Left ventricle myocardium superior (tissue), 1 donor: ENCODE measurements around the gene PTPRG. TPM values are rescaled to one million over a fixed set of nuclear protein-coding genes. Genes with fewer than 3 reads are reported as not detected.
A peak's percentile ranks its signal among the peaks of the same experiment; 100 is the strongest.

ENCODE experiments used
- ATAC-seq: fragments of 200-7000 bp; cut with Tn5 transposase; one replicate; pipeline ENCODE4 v1.9.1; 2020; ENCODE audit warnings: mild to moderate bottlenecking, moderate library complexity
- DNase-seq: peaks from one replicate; pipeline ENCODE4 v3.0.0-alpha.2; 2020
- intact Hi-C: fragments of 100-400 bp; cut with micrococcal nuclease; formaldehyde crosslinking; loops from one replicate; pipeline ENCODE4 v1.11.0; 2022
- total RNA-seq: library from RNA; stranded (reverse); fragmentation: NEBNext Ultra II Directional; extraction: Animal tissue kit (Norgen Biotek cat#: 25700); gene quantifications from one replicate; pipeline ENCODE4 v1.2.1, GENCODE V29; 2021
- donor health status: DM: no; HTN: yes; CAD: no; lungs with severe emphysema.

Gene PTPRG
- total RNA-seq, 1 donor from 2014 or later = 30.4 TPM

DNA sequence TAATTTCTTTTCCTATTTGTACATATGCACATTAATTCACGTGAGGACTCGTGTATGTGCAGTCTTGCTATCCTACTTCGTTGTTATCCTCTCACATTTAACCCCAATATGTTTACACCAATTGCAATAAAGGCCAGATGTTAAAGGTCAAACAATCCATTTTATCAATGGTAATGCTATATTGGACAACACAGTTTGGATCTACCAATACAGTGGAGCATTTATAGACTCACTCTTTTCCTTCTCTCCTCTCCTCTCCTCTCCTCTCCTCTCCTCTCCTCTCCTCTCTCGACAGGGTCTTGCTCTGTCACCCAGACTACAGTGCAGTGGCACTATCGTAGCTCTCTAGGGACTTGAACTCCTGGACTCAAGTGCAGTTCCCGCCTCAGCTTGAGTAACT is 324.0 kb downstream of the PTPRG start:
- ATAC-seq (no peak), DNase-seq (no peak)
- intact Hi-C loops = no loop called here

DNA sequence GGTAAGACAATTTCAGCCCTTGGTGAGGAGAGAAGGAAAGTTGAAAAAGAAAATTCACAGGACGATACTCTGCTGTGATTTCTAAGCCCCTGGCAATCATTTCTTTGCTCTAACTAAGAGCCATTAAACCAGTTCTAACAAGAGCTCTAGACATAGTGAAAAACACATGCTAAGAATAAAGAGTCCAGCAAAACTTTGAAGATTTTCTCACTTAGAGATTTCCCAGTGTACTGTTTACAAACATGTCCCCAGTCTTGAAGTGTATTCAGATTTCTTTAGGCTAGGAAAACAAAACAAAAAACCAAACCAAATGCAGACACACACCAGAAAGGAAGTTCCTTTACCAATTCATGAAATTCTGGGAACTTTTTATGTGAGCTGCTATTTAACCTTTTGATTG is 325.8 kb downstream of the PTPRG start:
- DNase-seq (no peak), ATAC-seq (no peak)
- intact Hi-C loops = no loop called here

DNA sequence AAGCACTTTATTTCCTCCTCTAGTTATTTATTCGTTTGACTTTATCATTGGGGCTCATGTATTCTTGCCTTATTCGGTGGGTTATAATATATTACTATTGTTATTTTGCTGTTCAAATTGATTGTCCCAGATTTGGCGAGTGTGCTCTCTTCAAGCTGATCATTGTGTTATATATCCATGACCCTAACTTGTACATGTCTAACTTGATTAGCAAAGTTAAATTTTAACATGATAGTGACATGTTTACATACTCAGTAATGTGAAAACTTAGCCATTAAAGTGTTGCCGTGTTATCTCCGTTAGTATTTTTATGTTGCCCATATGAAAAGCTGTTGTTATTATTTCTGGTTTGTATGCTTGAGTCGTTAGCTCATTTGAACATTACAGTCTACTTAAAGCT is 327.9 kb downstream of the PTPRG start:
- no peak for ATAC-seq
- intact Hi-C loops = no loop called here
- DNase-seq = no peak

DNA sequence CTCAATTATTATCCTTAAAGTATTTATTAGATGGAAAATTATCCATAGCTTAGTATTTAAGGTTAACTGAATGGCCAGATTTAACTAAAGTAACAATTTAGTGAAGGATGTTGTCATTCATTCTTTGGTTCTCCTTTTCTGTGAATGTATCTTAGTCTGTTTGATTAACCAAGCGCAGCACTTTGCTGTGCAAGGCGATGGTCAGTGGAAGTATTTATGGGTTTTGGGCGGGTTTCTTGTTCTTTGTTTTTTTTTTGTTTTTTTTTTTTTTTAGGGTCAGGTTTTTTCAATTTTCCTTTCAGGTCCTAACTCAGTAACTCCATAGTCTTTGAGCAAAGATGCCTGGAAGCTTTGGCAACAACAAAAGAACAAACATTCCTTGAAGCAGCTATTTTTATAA is 328.8 kb downstream of the PTPRG start:
- intact Hi-C loops = no loop called here
- DNase-seq (no peak), ATAC-seq (no peak)

DNA sequence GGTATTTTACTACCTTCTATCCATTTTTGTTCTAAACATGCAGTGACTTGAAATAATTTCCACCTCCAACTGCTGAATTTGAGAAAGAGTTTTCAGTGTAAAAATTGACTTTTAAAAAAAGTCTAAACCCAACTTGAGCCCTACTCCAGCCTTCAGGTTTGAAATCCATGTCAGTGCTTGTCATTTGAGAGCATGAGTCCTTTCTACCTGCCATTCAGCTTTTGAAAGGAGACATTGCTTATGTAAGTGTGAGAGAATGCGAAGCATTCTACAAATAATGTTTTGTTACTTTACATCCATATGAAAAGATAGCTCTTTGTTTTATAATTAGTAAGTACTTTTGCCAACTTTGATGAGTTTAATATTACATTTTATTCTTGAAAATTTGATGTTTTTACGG is 329.2 kb downstream of the PTPRG start:
- DNase-seq (no peak), ATAC-seq (no peak)
- intact Hi-C loops = no loop called here

DNA sequence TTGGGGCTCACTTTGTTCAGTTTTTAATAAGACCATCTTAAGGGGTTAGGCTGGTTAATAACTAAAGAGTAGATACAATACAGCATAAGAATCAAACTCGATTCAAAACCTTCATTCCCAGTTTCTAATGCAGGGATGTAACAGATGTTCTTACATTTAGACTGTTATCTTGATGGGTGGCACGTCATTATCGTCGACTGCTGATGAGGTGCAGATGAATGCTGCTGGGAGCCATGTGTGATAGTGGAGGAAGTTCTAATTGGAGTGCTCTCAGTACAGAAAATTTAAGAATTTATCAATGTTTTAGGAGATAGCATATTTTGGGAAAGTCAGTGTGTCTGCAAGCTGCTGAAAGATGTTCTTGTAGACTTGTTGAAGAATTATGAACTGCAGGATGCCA is 331.5 kb downstream of the PTPRG start:
- DNase-seq = no peak
- ATAC-seq = no peak
- intact Hi-C loops = no loop called here

DNA sequence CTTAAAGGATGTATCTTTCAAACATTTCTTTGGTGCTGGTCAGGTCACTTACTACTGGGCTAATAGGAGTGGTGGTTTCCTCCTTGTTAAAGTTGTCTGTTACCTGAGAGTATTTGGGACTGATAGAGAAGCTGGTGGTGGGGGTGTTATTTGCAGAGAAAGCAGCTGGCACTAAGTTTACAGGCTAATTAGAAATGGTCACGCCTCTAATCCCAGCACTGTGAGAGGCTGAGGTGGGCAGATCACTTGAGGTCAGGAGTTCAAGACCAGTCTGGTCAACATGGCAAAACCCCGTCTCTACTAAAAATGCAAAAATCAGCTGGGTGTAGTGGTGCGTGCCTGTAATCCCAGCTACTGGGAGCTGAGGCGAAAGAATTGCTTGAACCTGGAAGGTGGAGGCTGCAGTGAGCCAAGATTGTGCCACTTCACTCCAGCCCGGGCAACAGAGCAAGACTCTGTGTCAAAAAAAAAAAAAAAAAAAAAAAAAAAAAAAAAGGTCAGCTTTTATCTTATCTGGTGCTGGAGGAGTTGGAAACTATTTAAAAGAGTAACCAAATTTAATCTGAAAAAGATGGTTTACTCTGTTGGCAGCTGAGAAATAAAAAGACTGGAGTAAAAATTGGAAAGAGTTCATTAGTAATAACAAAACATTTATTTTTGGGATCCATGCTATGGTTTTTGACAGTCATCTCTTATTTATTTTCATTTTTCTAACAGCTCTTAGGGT is 332.6 kb downstream of the PTPRG start:
- intact Hi-C loops = no loop called here
- ATAC-seq = no peak
- DNase-seq = no peak

DNA sequence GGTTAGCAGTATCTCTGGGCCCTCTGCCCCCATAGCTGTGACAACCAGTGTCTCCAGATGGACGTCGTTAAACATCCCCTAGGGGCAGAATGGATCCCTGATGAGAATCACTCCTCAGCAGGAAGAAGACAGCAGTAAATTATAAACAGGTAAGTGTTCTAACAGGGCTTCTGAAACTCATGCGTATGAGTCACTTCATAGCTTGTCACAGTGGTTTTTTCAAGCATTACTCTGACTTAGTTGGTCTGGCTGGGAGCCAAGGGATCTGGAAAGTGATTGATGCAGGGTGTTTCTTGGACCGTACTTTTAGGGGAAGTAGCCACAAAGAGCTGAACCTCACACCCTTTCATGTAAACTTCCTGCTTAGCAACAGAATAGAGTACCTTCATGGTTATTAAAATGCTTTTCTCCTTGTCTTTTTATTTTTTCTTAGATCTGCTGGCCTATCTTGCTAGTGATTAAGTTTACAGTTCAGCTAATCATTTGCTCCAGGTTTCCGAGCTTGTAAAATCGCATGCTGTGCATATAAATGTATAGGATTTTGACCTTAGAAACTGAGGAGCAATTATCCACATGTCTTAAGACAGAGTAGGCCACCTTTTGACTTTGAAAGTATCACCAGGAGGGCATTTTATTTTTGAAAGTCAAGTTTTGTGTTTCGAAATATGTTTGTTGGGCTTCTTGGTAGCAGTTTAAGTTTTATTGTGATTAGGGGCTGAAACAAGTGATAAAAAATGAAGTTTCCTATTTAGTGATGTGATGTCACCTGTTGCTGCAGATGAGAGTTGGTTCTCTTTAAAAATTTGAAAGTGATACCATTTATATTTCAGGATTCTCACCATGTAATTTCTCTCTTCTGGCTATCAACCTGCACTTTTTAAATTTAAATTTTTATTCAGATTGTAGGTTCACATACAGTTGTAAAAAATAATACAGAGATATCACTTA is 333.9 kb downstream of the PTPRG start:
- ATAC-seq (peak; percentile 71), DNase-seq (no peak)
- intact Hi-C loops = no loop called here

DNA sequence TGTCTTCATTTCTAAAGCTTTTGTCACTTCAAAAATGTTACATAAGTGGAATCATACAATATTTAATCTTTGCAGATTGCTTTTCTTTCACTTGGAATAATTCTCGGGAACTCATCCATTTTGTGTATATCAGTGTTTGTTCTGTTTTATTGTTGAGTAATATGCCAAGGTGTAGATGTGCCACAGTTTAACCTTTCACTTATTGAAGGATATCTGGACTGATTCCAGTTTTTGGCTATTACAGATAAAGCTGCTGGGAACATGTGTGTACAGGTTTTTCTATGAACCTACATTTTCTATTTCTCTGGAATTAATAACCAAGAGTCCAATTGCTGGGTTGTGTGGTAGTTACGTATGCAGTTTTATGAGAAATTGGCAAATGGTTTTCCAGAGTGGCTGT is 334.9 kb downstream of the PTPRG start:
- no peak for ATAC-seq
- no peak for DNase-seq
- intact Hi-C loops = no loop called here

DNA sequence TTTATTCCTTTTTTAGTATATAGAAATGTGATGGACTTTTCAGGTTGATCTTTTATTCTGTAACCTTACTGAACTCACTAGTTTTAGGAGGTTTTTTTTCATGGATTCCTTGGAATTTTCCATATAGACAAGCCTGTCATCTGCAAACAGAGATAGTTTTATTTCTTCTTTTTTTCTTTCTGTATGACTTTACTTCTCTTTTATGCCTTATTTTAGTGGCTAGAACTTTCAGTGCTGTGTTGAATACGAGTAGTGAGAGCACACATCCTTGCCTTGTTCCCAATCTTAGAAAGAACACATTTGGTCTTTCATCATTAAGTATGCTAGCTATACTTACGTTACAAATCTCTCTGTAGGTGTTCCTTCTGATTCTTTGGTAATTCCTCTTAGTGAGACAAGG is 336.5 kb downstream of the PTPRG start:
- intact Hi-C loops = no loop called here
- DNase-seq (no peak), ATAC-seq (no peak)

DNA sequence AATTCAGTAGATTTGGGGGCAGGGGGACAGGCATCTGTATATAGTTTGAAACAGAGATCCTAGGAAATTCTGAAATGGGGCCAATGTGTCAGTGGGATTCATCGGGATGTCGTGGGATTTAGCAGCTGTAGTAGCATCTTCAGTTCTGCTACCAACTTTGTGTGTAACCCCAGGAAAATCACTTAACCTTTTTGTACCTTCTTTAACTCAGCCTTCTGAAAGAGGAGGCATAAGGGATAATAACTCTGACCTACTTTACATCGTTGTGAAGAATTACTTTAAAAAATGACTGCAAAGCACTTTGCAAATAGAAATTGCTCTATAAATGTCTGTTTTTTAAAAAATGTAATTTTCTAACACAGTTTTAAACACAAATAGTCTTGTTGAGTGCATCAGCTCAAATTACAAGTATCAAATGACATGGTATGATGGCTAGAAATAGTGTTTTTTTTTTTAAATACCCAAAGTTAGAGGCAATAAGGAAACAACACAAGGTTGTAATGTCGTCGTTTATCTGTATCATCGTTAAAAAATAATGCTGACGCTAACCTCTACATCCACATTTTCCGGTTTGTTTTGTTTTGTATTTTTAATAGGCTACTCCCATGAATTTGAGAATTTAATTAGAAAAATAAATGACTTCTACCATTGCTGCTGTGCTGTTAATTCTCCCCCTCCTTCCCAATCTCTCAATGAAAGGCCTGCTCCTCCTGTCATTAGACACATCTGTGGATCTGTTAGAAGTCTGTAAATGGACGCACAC is 338.5 kb downstream of the PTPRG start:
- DNase-seq (no peak), ATAC-seq (no peak)
- intact Hi-C loops = no loop called here

DNA sequence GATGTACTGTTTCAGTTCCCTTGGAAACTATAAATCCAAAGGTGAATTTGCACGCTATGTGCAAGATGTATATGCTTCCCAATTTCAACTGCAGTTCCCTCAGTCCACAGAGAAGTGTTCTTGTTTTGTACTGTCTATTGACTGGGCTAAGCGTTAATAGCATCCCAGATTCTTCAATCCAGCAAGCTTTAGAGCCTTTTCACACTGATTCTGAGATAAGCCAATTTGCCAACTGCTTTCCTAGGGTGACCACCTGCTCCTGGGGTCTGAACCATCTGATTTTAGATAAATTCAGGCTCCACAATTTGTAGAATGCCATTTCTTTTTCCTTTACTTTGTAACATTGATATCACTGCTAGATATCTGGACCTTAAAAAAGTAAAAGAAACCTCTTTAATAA is 340.1 kb downstream of the PTPRG start:
- intact Hi-C loops = no loop called here
- no peak for ATAC-seq
- no peak for DNase-seq

DNA sequence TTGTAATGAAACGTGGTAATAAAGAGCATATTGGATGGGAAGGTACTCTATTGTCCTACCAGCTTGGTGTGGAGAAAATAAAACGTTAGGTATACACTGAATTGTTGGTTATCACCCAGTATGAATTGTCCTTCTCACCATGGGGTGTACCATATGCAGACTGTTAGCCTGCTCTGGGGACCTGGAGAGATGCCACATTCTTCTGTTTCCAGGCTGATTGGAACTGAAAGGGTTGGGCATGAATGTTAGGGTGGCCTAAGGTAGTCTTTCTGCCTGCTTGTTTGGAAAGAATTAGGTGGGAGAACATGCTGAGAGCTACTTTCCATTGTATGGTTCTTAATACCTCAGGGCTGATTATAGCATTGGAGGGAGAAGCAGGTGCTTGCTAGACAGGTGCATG is 340.6 kb downstream of the PTPRG start:
- DNase-seq (no peak), ATAC-seq (peak; percentile 14)
- intact Hi-C loops = no loop called here

DNA sequence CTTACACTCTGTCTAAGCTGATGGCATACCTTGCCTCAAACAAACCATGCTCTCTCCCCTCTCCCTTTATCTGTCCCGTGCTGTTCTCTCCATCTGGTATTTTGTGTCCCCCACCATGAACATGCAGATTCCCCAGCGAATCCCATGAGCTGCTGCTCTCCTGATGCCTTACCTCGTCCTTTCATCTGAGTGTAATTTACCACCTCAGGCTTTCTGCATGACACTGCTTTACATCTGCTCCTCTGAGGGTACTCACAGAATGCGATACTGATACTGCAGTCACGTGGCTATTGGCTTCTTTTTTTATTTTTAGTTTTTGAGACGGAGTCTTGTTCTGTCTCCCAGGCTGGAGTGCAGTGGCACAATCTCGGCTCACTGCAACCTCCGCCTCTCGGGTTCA is 341.7 kb downstream of the PTPRG start:
- intact Hi-C loops = no loop called here
- no peak for ATAC-seq

DNA sequence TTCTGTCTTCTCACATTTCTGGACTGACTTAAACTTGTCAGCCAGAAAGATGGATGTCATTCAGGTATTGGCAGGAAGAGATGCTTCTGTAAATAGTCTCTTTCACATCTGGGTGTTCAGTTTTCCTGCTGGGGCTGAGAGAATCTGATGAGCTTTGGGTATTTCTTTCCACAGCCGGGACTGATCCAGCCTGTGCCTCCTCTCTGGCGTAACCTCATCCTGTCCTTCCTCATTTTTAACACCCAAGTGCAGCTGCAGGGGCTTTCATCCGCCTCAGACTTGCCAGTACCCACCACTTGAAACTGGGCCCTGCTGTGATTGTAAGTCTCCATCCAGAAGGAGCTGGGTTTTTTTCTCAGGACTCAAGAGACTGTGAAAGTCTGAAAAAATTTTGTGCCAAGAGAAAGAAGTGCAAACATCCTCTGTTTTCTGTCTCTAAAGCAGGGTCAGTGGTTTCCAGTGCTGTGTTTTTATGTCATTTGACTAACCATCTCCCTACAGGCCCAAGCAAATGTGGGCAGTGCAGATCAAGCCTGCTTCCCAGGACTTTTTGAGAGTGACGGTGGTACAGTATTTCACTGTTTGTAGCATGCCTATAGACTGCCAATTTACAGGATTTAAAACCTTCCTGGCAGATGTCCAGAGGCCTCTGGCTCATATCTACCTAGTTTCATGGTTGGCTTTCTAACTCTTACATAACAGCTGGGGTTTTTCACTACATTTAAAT is 342.7 kb downstream of the PTPRG start:
- DNase-seq (peak; percentile 41), ATAC-seq (peak; percentile 79)
- intact Hi-C loops = no loop called here

More for the DNA sequence above, 341.7 kb downstream of the PTPRG start:
- DNase-seq = no peak

DNA sequence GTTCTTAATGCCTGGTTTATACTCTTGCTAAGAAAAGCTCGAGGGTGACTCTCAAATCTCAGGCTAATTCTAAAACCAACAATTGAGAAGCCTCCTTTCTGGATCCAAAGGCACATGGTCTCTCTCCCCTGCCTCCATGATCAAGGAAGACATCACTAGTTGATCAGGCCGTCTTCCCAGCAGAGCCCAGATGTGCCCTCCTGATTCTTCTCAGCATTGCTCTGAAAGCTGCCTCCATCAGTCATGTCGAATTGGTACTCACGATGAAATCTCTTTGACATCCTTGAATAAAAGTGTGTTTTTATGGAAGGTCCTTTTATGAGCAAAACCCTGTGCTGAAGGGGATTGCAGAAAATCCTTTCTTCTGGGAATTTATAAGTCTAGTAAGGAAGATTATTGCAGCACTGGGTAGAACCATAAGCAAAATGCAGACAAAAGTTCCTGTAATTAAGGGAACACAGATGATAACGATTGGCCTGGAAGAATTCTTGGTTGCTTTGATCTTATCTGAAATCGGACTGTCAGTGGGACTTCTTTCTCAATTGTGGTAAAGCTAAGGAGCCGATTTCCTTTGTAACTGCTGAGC is 345.9 kb downstream of the PTPRG start:
- no peak for ATAC-seq
- intact Hi-C loops = no loop called here
- DNase-seq = no peak

DNA sequence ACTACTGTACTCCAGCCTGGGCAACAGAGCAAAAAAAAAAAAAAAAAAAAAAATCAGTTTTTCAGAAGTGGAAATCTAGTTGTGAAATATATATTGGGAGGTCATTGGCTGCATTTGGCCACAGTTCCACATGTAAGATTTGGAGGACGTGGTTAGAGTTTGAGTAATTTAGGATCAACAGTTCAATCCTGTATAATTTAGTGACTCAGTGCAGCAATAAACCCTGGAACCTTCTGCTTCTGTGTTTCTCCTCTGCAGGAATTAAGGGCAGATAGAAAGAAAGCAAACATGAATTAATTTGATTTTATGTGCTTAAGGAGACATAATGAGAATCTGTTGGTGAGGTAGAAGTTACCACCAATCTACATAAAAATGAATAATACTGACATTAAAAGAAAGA is 347.0 kb downstream of the PTPRG start:
- intact Hi-C loops = no loop called here
- ATAC-seq = no peak
- no peak for DNase-seq

DNA sequence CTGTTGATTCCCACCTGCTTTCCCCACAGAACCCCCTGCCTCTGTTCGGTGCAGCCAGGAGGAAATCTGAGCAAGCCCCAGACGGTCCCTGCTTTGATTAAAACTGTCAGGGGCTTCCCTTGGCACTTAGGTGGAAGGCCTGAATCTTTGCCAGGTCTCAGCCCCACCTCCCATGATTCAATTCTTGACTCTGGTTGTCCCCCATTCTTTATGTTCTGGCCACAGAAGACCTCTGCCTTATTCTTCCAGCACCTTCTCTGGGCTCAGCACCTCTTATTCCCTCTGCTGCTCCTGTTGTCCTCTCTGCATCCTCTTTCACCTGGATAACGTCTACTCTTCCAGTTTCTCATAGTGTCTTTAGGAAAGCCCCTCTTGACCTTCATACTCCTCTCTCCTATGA is 349.4 kb downstream of the PTPRG start:
- DNase-seq = no peak
- ATAC-seq = no peak
- intact Hi-C loops = no loop called here

DNA sequence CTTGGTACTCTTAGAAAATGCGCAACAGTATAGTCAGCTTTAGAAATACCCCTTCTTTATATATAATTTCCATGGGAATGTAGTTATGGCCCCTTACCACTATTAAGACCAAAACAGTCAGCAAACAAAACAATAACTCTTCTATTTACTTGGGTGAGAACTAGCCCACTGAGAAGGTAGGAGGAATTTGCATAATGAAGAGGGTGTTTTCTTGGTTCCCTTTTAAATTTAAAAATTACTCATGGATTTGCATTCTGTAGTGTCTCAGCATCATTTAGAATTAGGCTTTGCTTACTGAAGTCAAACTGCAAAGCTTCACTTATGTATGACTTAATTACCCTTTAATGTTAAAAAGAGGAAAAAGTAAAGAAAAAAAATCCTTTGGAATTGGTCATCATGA is 350.8 kb downstream of the PTPRG start:
- no peak for ATAC-seq
- no peak for DNase-seq
- intact Hi-C loops = no loop called here
